GM18526 (cell line): Measurements from ENCODE around the gene SGSM2.

Experiments used
- POLR2A ChIP-seq: IDR thresholded peaks from 3 replicates; pipeline ENCODE4 v1.6.1; 2011; ENCODE audit not compliant: insufficient read length; ENCODE audit errors: extremely low read depth

SGSM2 gene

DNA sequence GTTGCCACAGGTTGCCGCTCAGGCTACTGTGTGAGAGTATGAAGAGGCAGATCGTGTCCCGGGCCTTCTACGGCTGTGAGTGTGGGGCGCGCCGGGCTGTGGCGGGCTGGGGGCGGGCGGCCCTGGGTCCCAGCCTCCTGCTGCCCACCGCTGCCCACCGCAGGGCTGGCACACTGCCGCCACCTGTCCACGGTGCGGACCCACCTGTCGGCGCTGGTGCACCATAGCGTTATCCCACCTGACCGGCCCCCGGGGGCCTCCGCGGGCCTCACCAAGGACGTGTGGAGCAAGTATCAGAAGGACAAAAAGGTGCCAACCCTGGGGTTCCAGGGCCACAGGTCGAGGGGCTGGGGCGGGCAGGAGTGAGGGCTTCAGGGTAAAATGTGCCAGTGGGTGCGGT is 34.9 kb downstream of the SGSM2 start:
- no peak for TF ChIP-seq POLR2A

DNA sequence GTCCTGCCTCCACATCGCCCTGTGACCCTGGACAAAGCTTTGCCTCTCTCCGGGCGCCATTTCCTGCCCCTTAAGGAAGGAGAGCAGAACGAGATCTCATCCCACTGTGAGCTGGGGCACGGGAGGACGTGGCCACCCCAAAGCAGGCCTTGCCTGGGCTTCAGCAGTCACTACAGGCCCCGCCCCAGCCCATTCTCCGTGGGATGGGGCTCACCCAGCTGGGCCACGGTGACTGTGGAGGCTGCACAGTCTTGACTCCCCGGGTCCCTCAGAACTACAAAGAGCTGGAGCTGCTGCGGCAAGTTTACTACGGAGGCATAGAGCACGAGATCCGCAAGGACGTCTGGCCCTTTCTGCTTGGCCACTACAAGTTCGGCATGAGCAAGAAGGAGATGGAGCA is 35.4 kb downstream of the SGSM2 start:
- TF ChIP-seq POLR2A, result no peak

DNA sequence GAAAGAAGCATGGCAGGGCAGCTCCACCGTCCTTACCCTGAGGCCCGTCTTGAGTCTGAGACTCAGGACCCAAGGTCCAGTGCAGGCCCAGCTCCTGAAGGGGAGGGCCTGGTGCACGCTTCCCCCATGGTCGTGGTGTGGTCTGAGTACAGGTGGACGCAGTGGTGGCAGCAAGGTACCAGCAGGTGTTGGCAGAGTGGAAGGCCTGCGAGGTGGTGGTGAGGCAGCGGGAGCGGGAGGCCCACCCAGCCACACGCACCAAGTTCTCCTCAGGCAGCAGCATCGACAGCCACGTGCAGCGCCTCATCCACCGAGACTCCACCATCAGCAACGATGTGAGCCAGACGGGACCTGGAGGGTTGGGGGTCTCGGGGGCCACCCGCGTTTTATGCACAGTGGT is 35.9 kb downstream of the SGSM2 start:
- no peak for TF ChIP-seq POLR2A

DNA sequence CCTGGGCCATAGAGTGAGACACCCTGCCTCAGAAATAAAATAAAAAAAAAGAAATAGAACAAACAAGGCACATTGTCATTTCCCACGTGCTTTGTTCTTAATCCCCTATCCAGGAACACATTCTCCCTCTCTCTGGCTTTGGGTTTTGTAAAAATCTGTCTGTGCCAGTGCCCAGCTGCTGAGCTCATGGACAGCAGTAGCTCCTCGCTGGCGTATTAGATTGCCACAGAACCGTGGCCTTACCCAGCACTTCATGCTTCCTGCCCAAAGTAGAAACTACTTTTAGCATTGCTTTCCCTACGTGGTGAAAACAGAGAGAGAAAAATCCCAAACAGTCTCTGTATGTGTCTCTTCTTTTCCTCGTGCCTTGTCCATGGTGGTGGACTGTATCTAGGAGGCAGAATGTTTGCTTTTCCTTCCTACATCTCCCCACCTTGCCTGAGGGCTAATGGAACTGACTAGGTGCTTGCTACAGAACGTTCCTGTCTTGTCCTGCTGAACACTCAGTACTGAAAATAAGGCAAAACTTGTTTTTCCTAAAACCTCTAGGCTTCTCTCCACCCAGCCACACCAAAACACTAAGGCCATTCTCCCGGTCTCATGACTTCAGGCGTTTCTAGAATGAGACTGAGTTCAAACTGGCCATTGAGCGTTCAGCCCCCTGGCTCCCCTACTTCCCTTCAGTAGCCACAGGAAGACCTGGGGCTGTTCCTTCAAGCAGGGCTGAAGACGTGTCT is 37.4 kb downstream of the SGSM2 start:
- TF ChIP-seq POLR2A, result no peak

DNA sequence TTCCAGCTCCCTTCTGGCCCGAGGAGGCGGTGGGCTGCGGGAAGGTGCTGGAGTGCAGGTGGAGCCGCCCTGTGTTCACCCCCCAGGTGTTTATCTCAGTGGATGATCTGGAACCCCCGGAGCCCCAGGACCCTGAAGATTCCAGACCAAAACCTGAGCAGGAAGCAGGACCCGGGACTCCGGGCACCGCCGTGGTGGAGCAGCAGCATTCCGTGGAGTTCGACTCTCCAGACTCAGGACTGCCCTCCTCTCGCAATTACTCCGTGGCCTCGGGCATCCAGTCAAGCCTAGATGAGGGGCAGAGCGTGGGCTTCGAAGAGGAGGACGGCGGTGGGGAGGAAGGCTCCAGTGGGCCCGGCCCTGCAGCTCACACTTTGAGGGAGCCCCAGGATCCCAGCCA is 38.1 kb downstream of the SGSM2 start:
- TF ChIP-seq POLR2A, result no peak

DNA sequence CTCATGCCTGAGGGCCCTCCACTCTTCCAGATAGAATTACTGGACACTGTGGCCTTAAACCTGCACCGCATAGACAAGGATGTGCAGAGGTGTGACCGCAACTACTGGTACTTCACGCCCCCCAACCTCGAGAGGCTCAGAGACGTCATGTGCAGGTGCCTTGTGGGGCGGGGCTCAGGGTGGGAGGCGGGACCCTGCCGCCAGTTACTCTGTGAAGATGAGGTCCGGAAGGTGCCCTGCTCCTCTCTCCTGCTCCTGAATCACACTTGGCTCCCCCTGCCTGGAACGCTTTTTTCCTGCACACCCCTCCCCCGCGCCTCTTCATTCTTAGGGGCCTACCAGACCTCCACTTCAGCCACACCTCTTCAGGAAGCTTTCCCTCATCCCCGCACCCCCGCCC is 38.8 kb downstream of the SGSM2 start:
- no peak for TF ChIP-seq POLR2A

DNA sequence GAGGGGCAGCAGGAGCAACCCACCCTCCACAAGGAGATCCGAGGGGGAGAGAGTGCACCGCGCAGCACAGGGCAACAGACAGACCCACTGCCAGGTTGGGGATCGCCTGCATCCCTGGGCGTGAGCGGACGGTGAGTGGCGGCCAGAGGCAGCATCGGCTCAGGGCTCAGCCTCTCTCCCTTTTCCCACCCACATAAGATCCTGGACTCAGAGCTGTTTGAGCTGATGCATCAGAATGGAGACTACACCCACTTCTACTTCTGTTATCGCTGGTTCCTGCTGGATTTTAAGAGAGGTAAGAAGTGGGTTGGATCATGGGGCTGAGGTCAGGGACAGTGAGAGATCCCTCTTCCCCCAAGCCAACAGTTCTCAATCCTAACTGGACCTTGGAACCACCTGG is 40.4 kb downstream of the SGSM2 start:
- no peak for TF ChIP-seq POLR2A

DNA sequence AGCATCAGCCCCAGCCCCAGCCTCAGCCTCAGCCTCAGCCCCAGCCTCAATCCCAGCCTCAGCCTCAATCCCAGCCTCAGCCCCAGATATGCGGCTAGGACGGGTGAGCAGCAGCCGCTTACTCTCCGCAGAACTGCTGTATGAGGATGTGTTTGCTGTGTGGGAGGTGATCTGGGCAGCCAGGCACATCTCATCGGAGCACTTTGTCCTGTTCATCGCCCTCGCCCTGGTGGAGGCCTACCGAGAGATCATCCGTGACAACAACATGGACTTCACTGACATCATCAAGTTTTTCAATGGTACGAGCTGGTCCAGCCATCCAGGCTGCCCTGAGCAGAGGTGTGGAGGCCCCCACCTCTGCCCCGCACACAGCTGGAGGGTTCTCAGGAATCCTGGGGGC is 41.6 kb downstream of the SGSM2 start:
- TF ChIP-seq POLR2A, result no peak

DNA sequence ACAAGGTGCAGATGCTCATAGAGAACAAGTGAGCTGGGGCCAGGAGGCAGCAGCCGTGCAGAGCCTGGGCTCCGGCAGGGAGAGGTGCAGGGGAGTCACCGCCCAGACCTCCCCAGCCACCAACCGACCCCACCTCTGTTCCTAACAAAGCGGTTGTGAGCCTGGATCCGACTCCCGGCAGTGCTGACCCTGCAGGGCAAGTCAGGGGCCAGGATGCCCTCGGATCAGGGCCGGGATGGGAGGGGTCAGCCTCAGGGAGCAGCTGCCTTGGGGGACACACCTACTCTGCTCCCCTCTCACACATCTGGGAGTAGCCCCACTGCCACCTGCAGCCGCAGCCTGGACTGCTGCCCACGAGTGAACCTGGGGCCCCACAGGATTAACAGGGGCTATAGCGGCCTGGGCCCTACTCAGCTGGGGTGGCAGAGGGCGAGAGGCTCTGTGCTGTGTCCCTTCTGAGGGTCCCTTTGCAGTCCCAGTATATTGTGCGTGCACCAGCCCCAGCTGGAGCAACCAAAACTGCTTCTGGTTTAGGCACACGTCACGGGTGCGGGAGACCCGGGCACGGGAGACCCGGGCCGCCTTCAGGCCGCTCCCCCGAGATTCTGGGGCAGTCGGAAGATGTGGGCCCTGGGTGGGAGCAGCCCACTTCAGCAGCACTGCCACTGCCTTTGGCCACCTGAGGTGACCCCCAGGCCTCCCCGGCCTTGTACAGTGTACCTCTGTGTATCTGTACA is 42.4 kb downstream of the SGSM2 start:
- no peak for TF ChIP-seq POLR2A

DNA sequence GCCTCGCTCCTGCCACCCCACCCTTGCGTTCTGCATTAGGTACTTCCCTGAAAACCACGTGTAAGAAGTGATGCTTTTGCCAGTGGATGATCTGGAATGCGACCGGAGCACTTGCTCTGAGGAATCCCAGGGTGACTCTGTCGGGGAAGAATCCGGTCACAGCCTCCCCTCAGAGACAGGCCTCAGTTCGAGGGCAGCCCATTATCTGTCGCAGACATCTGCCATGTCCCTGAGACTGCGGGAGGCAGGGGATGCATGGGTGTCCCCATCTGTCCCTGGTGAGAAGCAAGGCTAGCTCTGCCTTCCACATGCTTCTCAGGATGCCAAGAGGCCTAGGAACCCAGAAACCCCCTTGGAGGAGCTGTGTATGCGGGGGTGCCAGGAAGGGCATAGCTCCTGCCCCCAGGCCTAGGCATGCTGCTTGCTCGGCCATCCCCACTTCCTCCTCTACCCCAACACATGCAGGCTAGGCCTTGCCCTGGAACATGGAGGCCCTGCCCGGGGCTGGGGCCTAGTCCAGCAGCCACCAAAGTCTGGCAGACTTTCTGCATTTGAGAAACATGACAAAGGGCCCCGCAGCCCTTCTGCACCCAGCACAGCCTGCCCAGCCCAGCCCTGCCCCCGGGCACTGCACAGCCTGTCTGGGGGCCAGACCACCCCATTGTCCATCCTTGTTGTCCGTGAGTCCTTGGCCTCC is 43.1 kb downstream of the SGSM2 start:
- no peak for TF ChIP-seq POLR2A

DNA sequence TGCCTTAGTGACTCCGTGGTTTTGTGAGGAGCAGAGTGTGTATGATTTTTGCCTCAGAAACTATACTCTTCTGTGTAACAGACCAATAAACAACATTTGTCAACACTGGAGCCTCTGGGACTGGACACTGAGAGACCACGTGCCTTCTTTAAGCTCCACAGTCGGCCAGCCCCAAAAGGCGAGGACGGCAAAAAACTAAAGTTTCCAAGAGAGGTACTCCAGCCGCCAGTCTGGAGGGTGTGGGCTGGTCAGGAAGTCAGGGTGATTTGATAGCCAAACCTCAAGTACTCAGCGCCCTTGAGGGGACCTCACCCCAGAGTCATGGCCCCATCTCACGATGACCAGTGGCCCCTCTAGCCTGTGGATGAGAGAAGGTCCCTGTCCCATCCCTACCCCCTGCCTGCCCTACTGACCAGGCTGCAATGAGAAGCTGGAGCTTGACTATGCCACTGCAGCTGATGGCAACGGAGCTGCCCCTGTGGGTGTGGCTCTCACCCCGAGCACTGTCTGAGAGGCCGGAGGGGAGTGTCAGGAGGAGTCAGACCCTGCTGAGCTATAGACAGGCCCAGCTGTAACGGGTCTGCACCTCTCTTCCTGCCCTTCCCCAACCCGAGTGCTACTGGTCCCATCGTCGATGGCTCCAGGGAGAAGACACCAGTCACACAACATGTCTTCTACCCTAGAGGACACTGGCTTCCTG is 43.8 kb downstream of the SGSM2 start:
- no peak for TF ChIP-seq POLR2A

DNA sequence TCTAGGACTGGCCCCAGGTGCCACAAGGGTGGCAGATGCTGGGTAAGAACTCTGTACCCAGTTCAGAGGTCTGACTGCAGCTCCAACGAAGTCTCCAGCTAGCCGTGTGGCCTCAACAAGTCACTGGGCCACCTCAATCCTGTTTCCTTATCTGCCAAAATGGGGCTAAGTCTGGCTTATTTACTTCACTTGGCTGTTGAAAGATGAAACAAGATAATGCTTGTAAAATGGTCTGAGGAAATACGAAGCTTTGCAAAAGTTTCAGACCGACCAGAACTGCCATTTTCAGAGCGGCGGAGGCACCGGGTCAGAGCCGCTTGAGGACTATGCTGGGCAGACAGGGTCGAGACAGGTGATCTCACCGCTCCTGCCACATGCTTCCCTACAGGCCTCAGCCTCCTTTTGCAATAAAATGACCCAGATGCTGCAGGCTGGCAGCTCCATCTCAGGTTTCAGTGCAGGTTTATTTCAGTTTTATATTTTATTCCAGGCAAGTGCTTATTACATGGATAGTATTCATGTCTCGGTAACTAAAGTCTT is 46.4 kb downstream of the SGSM2 start:
- TF ChIP-seq POLR2A, result no peak

DNA sequence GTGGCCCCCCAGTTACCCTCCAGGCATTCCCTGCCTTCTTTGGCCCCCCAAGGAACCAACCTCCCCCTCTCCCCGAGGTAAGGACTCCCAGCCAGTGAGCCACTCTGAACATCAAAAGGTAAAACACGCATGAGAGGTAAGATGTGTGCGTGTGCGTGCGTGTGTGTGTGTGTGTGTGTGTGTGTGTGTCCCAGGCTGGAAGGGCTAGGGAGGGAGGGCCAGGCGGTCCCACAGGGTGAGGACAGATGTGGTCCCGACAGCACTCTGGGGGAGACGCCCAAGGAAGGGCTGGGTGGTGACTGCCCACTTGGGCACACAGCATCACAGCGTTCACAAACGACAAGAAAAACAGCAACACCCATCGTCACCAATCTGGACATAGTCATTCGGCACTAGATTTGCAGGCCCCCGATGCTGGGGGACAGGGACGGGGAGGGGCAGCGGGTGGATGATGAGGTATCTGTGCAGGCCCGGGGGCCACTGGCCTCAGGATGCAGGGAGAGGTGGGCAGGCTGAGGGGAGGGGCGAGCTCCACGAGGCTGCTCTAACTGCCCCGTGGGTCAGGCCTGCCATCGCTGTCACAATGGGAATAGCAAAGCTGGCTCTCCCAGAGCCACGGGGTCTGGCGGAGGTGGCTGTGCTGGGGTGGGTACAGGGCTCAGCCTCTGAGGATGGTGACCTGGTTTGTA is 47.3 kb downstream of the SGSM2 start:
- TF ChIP-seq POLR2A, result no peak
